SK-N-SH (cell line): Measurements from ENCODE around the gene BTRC.

Experiments used
- CTCF ChIP-seq: fragments of 200-600 bp; sonication (generic); IDR thresholded peaks from 2 replicates; pipeline ENCODE4 v1.6.1; 2017; ENCODE audit warnings: antibody characterized with exemption, mild to moderate bottlenecking, moderate library complexity
- EP300 ChIP-seq, 2 experiments: IDR thresholded peaks; 2 replicates each; pipeline versions ENCODE4 v1.4.0 to v1.6.1; 2012; ENCODE audit warnings: borderline replicate concordance in 1 of 2, low read depth in 1 of 2, low read length in 1 of 2
- EZH2phosphoT487 ChIP-seq: fragments of 200-600 bp; sonication (generic); IDR thresholded peaks from 2 replicates; pipeline ENCODE4 v1.6.1; 2017; ENCODE audit warnings: low read depth, mixed run types, mild to moderate bottlenecking, antibody characterized with exemption, moderate library complexity, borderline replicate concordance
- FOXM1 ChIP-seq: IDR thresholded peaks from 2 replicates; pipeline ENCODE4 v1.4.0; 2012; ENCODE audit warnings: low read depth, mild to moderate bottlenecking
- MXI1 ChIP-seq: IDR thresholded peaks from 2 replicates; pipeline ENCODE4 v1.6.1; 2012; ENCODE audit warnings: mild to moderate bottlenecking, low read depth, low read length, improper control_type of control experiment
- NRF1 ChIP-seq: IDR thresholded peaks from 2 replicates; pipeline ENCODE4 v1.6.1; 2012; ENCODE audit warnings: low read depth, mild to moderate bottlenecking, low read length
- POLR2AphosphoS5 ChIP-seq: IDR thresholded peaks from 2 replicates; pipeline ENCODE4 v1.6.1; 2012; ENCODE audit warnings: low read depth, low read length
- RXRA ChIP-seq: IDR thresholded peaks from 2 replicates; pipeline ENCODE4 v1.4.0; 2012; ENCODE audit warnings: low read depth, mild to moderate bottlenecking, borderline replicate concordance
- SMC3 ChIP-seq: IDR thresholded peaks from 2 replicates; pipeline ENCODE4 v1.6.1; 2012; ENCODE audit warnings: low read depth, low read length, improper control_type of control experiment
- TAF1 ChIP-seq: IDR thresholded peaks from 2 replicates; pipeline ENCODE4 v1.6.1; 2012; ENCODE audit warnings: low read depth, mild to moderate bottlenecking, low read length, moderate library complexity, borderline replicate concordance
- TEAD4 ChIP-seq: IDR thresholded peaks from 2 replicates; pipeline ENCODE4 v1.4.0; 2012; ENCODE audit warnings: mild to moderate bottlenecking, borderline replicate concordance; ENCODE audit not compliant: insufficient read depth
- USF2 ChIP-seq: fragments of 150-350 bp; IDR thresholded peaks from 2 replicates; pipeline ENCODE4 v1.6.1; 2017; ENCODE audit warnings: antibody characterized with exemption, low read length, low read depth, borderline replicate concordance

- TF ChIP-seq USF2 (no peak), CTCF (no peak), TAF1 (no peak), RXRA (no peak), FOXM1 (no peak), EP300 (IDR thresholded peaks at IDR 0.05; ENCODE audit: borderline replicate concordance in 1 of 2, low read depth in 1 of 2, low read length in 1 of 2) (no peak), EZH2phosphoT487 (no peak), NRF1 (no peak), POLR2AphosphoS5 (no peak), MXI1 (no peak), TEAD4 (no peak), SMC3 (no peak)
Observed at GRCh38 chr10:101403161-101403560, 49.2 kb downstream of the BTRC start.
